CD4-positive, alpha-beta T cell treated with Interleukin-2 at 100 ng/mL for 4 hours (primary cell): ENCODE measurements around the gene MMP24OS.
A peak's percentile ranks its signal among the peaks of the same experiment; 100 is the strongest.

Experiments used
- DNase-seq: peaks from one replicate; pipeline ENCODE4 v3.0.0-alpha.2; 2020; ENCODE audit warnings: low spot score

Gene MMP24OS

DNA sequence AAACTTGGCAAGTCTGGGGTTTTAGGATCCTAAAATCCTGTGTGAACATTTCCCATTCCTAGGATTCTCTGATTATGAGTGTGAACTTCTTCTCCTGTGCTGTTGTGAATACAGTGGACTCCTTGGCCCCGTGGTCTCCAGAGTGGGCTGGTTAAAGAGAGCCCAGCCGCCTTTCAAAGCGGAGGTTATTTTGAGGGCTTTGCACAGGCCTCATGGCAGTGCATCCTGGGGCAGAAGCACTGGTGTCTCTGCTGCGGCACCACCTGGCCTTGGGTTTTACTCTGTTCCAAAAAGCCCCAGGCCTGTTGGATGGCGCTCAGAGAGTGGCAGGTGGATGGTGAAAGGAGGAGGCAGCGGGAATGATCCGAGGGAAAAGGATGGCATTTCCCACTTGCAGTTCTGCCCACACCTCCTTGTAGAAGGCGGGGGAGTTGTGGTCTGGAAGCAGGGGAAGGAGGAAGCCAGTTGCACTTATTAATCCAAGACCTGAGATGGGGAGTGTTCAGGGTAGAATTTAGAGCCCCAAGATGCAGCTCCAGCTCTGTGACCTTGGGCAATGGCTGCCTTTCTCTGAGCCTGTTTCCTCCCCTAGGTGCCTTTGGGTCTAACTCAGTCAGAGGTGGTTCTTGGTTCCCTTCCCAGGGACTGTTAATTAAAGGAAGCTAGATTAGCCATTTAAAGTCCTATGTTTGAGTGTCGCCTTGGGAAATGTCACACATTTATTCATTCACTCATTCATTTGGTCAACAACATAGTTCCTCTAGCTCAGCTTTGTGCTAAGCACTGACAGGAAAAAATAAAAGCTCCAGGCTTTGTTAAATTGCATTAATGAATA lies 29.1 kb downstream of the MMP24OS start:
- no peak for DNase-seq

DNA sequence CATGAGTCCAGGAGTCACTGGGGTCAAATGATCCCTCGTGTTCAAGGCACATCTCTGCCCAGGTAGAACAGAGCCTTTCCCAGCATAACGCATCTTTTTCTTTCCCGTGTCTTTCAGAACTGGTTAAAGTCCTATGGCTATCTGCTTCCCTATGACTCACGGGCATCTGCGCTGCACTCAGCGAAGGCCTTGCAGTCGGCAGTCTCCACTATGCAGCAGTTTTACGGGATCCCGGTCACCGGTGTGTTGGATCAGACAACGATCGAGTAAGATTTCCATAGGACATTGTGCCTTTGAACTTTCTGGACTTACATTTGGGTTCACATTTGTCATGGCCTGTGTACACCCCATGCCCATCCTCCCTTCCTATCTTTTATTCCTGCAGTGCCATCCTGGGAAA lies 31.2 kb downstream of the MMP24OS start:
- DNase-seq: no peak

DNA sequence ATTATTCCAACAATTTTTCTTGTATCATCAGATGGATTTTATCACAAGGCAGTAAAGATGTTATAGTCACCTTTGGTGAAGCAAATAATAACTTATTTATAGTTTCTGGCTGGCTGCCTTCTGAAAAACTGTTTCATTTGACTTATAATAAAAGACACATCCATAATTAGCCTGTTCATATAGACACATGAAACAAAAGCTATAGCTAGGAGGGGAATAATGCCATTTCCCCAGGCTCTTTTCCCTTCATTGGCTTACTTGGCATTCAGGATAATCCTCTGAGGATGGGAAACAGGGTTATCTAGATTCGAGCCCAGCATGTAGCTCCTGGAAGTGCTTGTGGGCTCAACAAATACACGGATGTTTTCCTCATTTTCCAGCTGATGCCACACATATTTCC lies 33.9 kb downstream of the MMP24OS start:
- no peak for DNase-seq

DNA sequence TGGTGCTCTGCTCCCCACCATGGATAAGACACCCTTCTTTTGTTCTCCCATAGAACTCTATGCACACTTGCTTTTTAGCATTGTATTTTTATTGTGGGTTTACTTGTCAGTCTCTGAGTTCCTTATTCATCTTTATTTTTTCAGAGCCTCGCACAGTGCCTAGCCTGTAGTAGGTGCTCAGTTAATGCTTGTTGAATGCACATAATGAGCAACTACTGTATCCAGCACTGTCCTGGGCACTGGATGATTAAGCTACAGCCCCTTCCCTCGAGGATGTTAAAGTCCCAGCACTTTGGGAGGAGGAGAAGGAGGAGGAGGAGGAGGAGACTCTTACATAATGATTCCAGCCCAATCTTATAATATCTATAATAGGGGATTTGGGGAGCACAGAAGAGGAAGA lies 34.6 kb downstream of the MMP24OS start:
- DNase-seq: no peak

DNA sequence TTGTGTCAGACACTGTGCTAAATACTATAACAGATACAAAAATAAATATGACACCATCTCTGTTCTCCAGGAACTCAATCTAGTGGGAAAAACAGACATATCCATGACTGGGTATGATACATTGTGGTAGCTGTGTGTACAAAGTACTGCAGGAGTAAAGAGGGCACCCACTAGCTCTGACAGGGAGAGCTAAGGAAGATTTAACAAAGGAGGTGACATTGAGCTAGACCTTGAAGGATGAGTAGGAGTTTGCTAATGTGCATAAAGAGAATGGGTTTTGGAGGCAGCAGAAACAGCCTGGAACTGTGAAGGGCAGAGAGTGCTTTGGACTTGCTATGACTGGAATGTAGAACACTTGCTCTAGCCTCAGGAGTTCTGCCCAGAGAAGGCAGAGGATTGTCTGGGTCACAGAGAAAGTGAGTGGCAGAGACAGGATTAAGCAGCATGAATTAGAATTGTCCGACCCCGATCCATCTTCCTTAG lies 37.1 kb downstream of the MMP24OS start:
- DNase-seq: no peak

DNA sequence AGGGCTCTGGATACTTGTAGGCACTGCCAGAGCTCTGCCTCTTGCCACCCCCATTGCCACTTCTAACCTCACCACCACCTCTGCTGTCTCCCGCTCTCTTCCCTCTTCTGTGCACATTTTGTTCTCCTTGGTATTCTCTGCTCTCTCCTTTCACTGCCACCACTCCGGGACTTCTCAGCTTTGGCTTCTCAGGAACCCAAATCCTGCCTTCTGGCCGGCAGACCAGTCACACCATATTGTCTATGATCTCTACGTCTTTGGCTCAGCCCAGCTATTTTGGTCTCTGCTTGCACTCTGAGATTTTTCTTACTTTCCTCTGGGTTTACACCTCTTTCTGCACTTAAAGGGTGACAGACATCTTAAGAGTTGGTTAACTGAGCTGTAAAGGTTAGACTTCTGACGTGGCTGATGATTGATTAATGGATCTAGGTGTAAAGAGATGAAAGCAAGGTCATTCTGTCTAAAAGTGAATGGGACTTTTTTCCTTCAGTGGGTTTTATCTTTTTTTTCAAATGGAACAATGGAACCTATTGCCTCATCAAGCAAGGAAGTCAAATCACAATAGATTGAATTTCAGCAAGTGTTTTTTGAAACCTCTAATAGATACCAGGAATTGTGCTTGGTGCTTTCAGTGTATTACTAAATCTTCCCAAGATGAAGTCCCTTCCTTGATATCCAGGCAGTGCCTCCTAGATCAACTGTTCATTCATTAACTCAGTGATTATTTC lies 37.7 kb downstream of the MMP24OS start:
- no peak for DNase-seq

DNA sequence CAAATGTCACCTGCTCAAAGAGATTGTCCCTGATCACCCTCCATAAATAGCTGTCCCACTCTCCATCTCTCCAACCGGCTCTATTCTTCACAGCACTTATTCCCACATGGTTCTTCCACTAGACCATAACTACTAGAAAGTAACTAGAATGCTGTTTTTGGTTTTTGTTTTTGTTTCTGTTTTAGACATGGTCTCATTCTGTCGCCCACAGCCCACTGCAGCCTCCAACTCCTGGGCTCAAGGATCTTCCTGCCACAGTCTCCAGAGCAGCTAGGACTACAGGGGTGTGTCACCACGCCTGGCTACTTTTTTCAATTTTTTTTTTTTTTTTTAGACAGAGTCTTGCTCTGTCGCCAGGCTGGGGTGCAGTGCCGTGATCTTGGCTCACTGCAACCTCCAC lies 39.2 kb downstream of the MMP24OS start:
- DNase-seq: no peak

DNA sequence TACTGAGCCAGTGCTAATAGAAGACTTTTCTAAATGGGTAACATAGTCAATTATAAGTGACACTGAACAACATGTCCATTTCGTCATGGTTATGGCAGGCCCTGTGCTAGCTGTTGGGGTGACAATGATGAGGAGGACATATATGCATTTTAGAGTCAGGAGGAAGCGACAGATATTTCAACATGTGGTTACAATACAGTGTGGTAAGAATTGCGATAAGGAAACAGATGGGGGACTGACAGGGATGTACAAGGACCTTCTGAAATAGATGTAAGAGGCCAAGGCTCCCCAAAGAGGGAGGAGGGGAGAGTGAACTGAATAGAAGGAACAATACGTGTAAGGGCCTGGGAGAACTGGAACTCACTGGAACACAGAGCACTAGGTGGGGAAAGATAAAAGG lies 39.8 kb downstream of the MMP24OS start:
- no peak for DNase-seq

DNA sequence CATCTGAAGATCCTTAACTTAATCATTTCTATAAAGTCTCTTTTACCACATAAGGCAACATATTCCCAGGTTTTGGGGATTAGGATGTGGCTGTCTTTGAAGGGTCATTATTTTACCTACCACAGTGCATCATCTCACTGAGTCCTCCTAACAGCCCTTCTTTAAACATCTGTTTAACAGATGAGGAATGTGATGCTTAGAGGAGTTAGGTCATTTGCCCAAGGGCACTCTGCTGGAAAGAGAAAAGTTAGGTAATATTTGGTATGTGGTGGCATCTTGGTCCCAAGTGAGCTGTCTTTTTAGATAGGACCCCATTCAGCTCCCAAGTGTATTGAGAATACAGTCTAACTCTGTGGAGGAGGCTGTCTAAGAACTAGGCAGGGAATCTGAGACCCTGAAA lies 40.4 kb downstream of the MMP24OS start:
- DNase-seq: no peak

DNA sequence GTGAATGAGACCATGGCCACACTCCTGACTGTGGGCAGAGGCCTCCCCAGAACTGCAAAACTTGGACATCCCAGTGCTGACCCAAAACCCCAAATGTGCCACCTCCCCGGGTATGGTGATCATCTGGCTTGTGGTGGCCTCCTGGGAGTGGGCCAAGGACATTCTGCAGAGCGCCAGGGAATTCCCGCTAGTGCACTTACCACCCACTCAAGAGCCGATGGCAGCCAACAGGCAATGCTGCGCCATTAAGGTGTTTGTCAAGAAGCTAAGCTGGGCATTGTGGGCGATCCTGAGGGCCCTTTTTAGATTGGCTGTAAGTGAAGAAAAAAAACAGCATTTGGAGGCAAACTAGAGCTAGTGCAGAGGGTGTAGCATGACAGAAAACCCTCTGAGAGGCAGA lies 42.0 kb downstream of the MMP24OS start:
- no peak for DNase-seq

DNA sequence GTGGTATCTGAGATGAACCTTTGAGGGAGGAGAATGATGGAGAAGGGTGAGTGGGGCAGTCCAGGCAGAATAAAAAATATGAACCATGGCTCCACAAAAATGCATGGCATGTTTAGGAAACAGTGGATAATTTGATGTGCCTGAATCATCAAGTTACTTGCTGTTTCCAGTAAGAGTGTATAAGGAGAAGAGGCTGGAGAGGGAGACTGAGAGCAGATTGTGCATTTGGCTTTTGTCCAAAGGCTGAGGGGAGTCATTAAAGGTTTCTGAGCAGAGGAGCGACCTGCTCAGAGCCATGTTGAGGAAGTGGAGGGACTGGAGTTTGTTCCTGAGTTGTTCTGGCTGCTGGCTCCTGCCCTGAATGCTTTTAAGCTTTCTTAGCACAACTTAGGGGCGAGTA lies 45.3 kb downstream of the MMP24OS start:
- DNase-seq: no peak

DNA sequence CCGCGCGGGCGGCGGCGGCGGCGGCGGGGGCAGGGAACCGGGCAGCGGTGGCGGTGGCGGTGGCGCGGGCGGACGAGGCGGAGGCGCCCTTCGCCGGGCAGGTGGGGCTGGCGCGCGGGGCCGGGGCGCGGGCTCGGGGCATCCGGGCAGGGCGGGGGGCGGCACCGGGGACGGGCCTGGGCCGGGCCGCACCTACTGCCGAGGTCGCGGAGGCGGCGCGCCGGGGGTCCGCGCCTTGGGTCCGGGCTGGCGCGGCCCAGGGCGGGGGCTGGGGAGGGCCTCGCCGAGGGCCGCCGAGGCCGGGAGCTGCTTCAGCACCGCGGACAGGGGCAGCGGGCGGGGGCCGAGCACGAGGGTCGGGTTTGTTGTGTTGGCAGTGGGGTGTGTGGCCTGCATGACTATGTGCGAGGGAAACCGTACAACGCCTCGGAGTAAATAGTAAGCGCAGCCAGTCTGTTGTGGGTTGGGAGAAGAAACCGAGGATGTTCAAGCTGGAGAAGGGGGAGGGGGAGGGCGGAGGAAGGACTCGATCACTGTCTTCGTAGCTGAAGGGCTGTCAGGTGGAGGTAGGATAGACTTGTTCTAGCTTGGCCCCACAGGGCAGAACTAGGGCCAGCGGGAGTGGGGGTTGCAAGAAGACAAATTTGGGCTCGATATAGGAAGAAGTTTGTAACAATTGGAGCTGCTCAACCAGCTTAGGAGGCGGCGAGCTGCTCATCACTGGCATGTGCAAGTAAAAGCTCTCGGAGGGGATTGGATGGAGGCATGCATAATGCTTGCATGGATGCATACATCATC lies 50.8 kb downstream of the MMP24OS start:
- peak; percentile 24 for DNase-seq
